Heart left ventricle (tissue), 16 donors: Measurements from ENCODE around the gene MAP1B. TPM values are rescaled to one million over a fixed set of nuclear protein-coding genes. Genes with fewer than 3 reads are reported as not detected.

ENCODE experiments used
- ATAC-seq, 4 donors: fragments of 200-7000 bp; cut with Tn5 transposase; one replicate each; pipeline ENCODE4 v1.9.1; 2020 to 2022; ENCODE audit warnings: moderate library complexity in 4 of 4, mild to moderate bottlenecking in 3 of 4, moderate number of reproducible peaks in 1 of 4
- DNase-seq, 5 donors: peaks; one replicate each; pipeline ENCODE4 v3.0.0-alpha.2; 2020
- H3K27ac ChIP-seq, 12 donors: fragments of 200-600 bp; sonication (generic) in 4 of 12; one replicate each; pipeline versions ENCODE4 v1.5.0 to v1.8.0; 2016 to 2022; ENCODE audit warnings: mild to moderate bottlenecking in 2 of 12
- H3K27me3 ChIP-seq, 9 donors: fragments of 200-600 bp; sonication (generic) in 2 of 9; one replicate each; pipeline versions ENCODE4 v1.5.1 to v1.8.0; 2016 to 2022; ENCODE audit warnings: mild to moderate bottlenecking in 3 of 9
- H3K36me3 ChIP-seq, 9 donors: fragments of 200-600 bp; sonication (generic) in 2 of 9; one replicate each; pipeline versions ENCODE4 v1.5.0 to v1.8.0; 2018 to 2022; ENCODE audit warnings: mild to moderate bottlenecking in 2 of 9
- H3K4me1 ChIP-seq, 12 donors: fragments of 200-600 bp; sonication (generic) in 4 of 12; one replicate each; pipeline versions ENCODE4 v1.5.0 to v1.8.0; 2016 to 2022; ENCODE audit warnings: mild to moderate bottlenecking in 3 of 12
- H3K4me3 ChIP-seq, 12 donors: fragments of 200-600 bp; sonication (generic) in 4 of 12; one replicate each; pipeline versions ENCODE4 v1.5.0 to v1.8.0; 2017 to 2022; ENCODE audit warnings: mild to moderate bottlenecking in 9 of 12, moderate library complexity in 4 of 12
- H3K9me3 ChIP-seq, 12 donors: fragments of 200-600 bp; sonication (generic) in 4 of 12; one replicate each; pipeline versions ENCODE4 v1.5.0 to v1.8.0; 2016 to 2022; ENCODE audit warnings: mild to moderate bottlenecking in 1 of 12
- POLR2A ChIP-seq, 2 donors: fragments of 450-650 bp; IDR thresholded peaks; one replicate each; pipeline ENCODE4 v1.6.1; 2017; ENCODE audit warnings: antibody characterized with exemption in 2 of 2, mild to moderate bottlenecking in 2 of 2, moderate library complexity in 2 of 2
- WGBS, 4 donors: extraction: QIAGEN DNeasy Blood & Tissue Kit in 2 of 4; methylation state at CpG; one replicate each; pipeline versions ENCODE4 v1.1.5 to v1.1.7; 2013 to 2018; 5-methylcytosine and 5-hydroxymethylcytosine counted together
- intact Hi-C, 10 donors: fragments of 100-400 bp; cut with DNase I; formaldehyde crosslinking; loops; one replicate each; pipeline versions ENCODE4 v1.11.1 to v1.14.2; 2022
- polyA plus RNA-seq, 2 donors: library from polyadenylated mRNA; stranded (reverse); fragments of 200-250 nt; gene quantifications; one replicate each; pipeline ENCODE4 v1.2.3, GENCODE V29; 2013
- total RNA-seq, 9 donors: library from RNA; depleted of rRNA in 2 of 9; stranded (reverse); fragments of >200 nt in 2 of 9; fragmentation: NEBNext Ultra II Directional in 3 of 9; extraction: Animal tissue kit (Norgen Biotek cat#: 25700) in 3 of 9; gene quantifications; one replicate each; pipeline versions ENCODE4 v1.1.0 to v1.2.4, GENCODE V29; 2016 to 2023
- TF ChIP-seq, protein P1 (sequence below), 12 donors: fragments of 200-600 bp; sonication (generic) in 4 of 12; IDR thresholded peaks; one replicate each; pipeline versions ENCODE4 v1.5.0 to v1.8.0; 2018 to 2022; ENCODE audit warnings: antibody characterized with exemption in 12 of 12, mild to moderate bottlenecking in 5 of 12
- donor health status: ischemic (EF 13 %, LVEDD 7.1; RV severe dilation, severe dysfunction).
- donor health status: healthy with polysubstance abuse.
- donor health status: DM: no; HTN: yes; CAD: no.
- donor health status: DM: no; HTN: no; CAD: no.
- donor health status: ischemic (EF 25% LVEDD 6.9; RV normal size, moderate dysfunction).
- donor health status: ischemic (EF 25% LVEDD 5.7; RV mildly dilated, moderate dysfunction).
- donor health status: healthy.
- donor health status: DM: yes; HTN: yes; CAD: no.
- donor health status: ischemic (EF 35%, LVEDD 5.7; RV mildly dilated, moderate dysfunction).
- donor health status: nonischemic (EF 11% LVEDD 7.7; RV severe dilation, severe dysfunction).
- donor health status: DM: yes; HTN: yes; CAD: no.
- donor health status: PGD.
- donor health status: ischemic (EF 29% LVEDD 5.4; RV normal size, mild dysfunction).
- donor health status: nonischemic (EF 23%, LVEDD 6.1; RV moderate dilation, normal function).

MAP1B gene
- total and polyA plus RNA-seq, 11 donors = 10.1 to 603 (median 133) TPM

DNA sequence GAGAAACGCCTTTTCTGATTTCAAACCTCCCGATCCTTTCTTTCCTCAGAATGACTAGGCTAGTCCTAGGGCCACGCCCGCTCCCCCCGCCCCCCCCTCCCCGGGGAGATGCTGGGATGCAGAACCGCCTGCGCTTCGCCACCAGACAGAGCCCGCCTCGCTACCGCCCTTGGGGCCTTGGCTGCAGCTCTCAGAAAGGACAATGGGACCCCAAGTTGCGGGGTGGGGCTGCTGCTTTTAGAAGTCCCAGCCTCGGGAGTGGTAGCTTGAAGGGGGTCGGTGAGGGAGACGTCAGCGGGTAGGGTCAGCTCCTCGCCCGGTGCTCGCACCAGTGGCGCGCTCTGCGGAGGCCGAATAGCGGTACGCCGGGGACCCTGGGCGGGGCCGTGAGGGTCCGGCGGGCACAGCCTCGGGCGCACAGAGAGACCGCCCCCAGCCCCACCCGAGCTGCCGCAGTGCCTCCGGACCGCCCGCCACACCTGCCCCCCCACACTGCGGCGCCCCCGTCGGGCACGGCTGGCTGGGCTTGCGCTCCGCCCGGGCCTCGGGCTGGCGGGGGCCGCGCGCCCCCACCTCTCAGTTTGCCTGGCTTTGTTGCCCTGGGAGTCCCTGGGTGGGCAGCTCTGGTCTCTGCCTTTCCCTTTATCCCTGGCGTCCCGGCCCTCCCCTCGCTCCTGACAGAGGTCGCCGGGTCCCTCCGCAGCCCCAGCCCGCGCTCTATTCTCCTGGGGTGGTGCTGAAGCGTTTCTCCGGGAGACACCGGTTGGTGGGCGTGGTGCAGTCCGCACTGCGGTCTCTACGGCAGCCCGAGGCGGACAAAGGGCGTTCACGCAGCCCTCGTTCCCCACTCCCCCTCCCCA is 1.2 kb downstream of the MAP1B start:
- intact Hi-C loops = loop anchor here (2.0 to 10.0 kb wide), 4 partner anchors 224 to 326 kb away; no protein-coding TSS in a partner anchor
- H3K9me3 ChIP-seq = peaks cover 0 to 9% (median 0%) of the 10 kb centered on the region in 12 donors
- peak; percentile 82 to 88 (median 84) for DNase-seq
- ATAC-seq = peak; percentile 73 to 85 (median 83)
- 1% methylated on average over 24 to 72 of the region's 72 CpGs for WGBS, 4 donors
- H3K4me1 ChIP-seq = peaks cover 0 to 46% (median 16%) of the 10 kb centered on the region in 12 donors
- H3K36me3 ChIP-seq = no peaks in the 10 kb centered on the region
- H3K4me3 ChIP-seq = peak overlapping the region; percentile 53 to 95 (median 88)
- H3K27me3 ChIP-seq = peaks cover 0 to 37% (median 0%) of the 10 kb centered on the region in 9 donors
- H3K27ac ChIP-seq = peak overlapping the region; percentile 74 to 93 (median 87)
- peak in 1 of 2 donors; percentile 6 for TF ChIP-seq POLR2A (IDR thresholded peaks at IDR 0.05)
- TF ChIP-seq, protein P1, sequence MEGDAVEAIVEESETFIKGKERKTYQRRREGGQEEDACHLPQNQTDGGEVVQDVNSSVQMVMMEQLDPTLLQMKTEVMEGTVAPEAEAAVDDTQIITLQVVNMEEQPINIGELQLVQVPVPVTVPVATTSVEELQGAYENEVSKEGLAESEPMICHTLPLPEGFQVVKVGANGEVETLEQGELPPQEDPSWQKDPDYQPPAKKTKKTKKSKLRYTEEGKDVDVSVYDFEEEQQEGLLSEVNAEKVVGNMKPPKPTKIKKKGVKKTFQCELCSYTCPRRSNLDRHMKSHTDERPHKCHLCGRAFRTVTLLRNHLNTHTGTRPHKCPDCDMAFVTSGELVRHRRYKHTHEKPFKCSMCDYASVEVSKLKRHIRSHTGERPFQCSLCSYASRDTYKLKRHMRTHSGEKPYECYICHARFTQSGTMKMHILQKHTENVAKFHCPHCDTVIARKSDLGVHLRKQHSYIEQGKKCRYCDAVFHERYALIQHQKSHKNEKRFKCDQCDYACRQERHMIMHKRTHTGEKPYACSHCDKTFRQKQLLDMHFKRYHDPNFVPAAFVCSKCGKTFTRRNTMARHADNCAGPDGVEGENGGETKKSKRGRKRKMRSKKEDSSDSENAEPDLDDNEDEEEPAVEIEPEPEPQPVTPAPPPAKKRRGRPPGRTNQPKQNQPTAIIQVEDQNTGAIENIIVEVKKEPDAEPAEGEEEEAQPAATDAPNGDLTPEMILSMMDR (IDR thresholded peaks at IDR 0.05) = no peak

DNA sequence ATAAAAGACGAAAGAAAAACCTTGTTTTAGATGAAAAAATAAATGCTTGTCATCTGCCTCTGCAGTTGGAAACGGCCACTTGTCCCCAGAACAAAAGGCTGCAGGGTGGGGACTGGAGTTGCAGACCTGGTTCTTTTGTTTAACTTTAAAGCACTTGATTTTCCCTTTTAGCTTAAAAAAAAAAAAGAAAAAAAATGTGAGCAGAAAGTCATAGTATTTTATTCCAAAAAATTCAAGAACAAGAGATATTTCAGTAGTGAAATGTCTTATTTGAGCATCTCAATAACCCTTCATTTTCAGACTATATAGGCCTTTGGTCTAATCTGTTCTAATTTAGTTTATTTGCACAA is 1.8 kb downstream of the MAP1B start:
- no peak for ATAC-seq
- intact Hi-C loops = loop anchor here (2.0 to 10.0 kb wide), 4 partner anchors 224 to 327 kb away; no protein-coding TSS in a partner anchor

DNA sequence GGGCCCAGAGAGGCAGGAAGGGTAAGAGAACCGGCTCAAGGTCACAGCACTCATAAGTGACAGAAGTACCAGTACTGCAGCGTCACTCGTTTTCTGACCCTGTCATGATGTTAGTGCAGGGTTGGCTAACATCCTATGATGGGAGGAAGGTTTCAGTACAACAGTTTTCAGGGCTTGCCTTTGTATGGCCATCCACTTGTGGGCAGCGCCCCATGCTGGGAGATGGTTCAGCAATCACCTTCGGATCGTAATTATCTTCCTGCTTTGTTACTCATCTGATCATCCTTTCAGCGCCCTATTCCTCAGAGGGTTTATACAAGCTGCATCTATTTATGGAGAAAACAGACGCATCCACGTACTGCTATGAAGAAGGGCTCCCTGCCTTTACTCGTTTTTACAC is 2.4 kb downstream of the MAP1B start:
- Histone ChIP-seq H3K27ac (peak overlapping the region in 9 of 12 donors; percentile 74 to 93 (median 87)), H3K4me1 (peaks cover 0 to 46% (median 18%) of the 10 kb centered on the region in 12 donors), H3K9me3 (no peaks in the 10 kb centered on the region), H3K36me3 (peaks cover 0 to 1% (median 0%) of the 10 kb centered on the region in 9 donors), H3K4me3 (peak overlapping the region in 10 of 12 donors; percentile 53 to 93 (median 86)), H3K27me3 (peaks cover 0 to 37% (median 0%) of the 10 kb centered on the region in 9 donors)
- TF ChIP-seq, protein P1 (IDR thresholded peaks at IDR 0.05) = peak in 2 of 12 donors; percentile 8 to 11
- TF ChIP-seq POLR2A (IDR thresholded peaks at IDR 0.05) = no peak
- peak in 2 of 5 donors; percentile 16 to 28 for DNase-seq
- 45 to 58% (median 53%) methylated on average over 10 of the region's 10 CpGs for WGBS, 4 donors
- intact Hi-C loops = loop anchor here (2.0 to 10.0 kb wide), 4 partner anchors 225 to 327 kb away; no protein-coding TSS in a partner anchor
- peak; percentile 8 to 51 (median 26) for ATAC-seq

More for the DNA sequence above, 1.8 kb downstream of the MAP1B start:
- TF ChIP-seq POLR2A (IDR thresholded peaks at IDR 0.05) = no peak
- TF ChIP-seq, protein P1 (IDR thresholded peaks at IDR 0.05) = no peak
- WGBS, 4 donors = 0 to 2% (median 0%) methylated on average over 2 of the region's 2 CpGs
- no peaks in the 10 kb centered on the region for H3K36me3 ChIP-seq
- H3K9me3 ChIP-seq = peaks cover 0 to 3% (median 0%) of the 10 kb centered on the region in 12 donors
- peak overlapping the region; percentile 53 to 95 (median 88) for H3K4me3 ChIP-seq
- no peak for DNase-seq
- peaks cover 0 to 37% (median 0%) of the 10 kb centered on the region in 9 donors for H3K27me3 ChIP-seq
- H3K4me1 ChIP-seq = peaks cover 0 to 46% (median 17%) of the 10 kb centered on the region in 12 donors
- peak overlapping the region; percentile 74 to 93 (median 87) for H3K27ac ChIP-seq
